IPS DF 4.7 (cell line): ENCODE measurements around the gene TBCB.
"Not testable (repeated sequence)": the region's sequence is repeated elsewhere in the genome, so short reads cannot be mapped to it uniquely, and the experiment has no call there.

Experiments
- DNase-seq: peaks from one replicate; pipeline ENCODE4 v3.0.0-alpha.2; 2013; ENCODE audit warnings: low spot score; ENCODE audit errors: extremely low read depth

The TBCB gene

GRCh38 chr19:36169084-36169760 is 54.0 kb downstream of the TBCB start:
- no peak for DNase-seq

- DNase-seq: no peak
Observed at GRCh38 chr19:36172852-36173251, 57.6 kb downstream of the TBCB start.

GRCh38 chr19:36173846-36174245 is 58.6 kb downstream of the TBCB start:
- not testable (repeated sequence) for DNase-seq
